GM18861 (cell line): ENCODE data around the gene TXNRD3.

Experiments used
- ATAC-seq: cut with Tn5 transposase; IDR thresholded peaks from one replicate; pipeline ENCODE4 v1.9.1; 2021; ENCODE audit not compliant: unreplicated experiment

Gene TXNRD3

GRCh38 chr3:126672741-126673140 lies 17.8 kb upstream of the TXNRD3 start:
- ATAC-seq: no peak

- no peak for ATAC-seq
Measured at GRCh38 chr3:126672340-126672739, 17.4 kb upstream of the TXNRD3 start.

GRCh38 chr3:126671521-126671920 lies 16.6 kb upstream of the TXNRD3 start:
- ATAC-seq: no peak

- no peak for ATAC-seq
Measured at GRCh38 chr3:126668450-126669401, 13.8 kb upstream of the TXNRD3 start.

- ATAC-seq: no peak
Measured at GRCh38 chr3:126667631-126668449, 12.9 kb upstream of the TXNRD3 start.

GRCh38 chr3:126666658-126667528 lies 12.0 kb upstream of the TXNRD3 start:
- ATAC-seq: no peak

GRCh38 chr3:126665959-126666657 lies 11.2 kb upstream of the TXNRD3 start:
- ATAC-seq: no peak

GRCh38 chr3:126665221-126665936 lies 10.5 kb upstream of the TXNRD3 start:
- no peak for ATAC-seq

GRCh38 chr3:126664591-126665214 lies 9.8 kb upstream of the TXNRD3 start:
- ATAC-seq: no peak

GRCh38 chr3:126663750-126664149 lies 8.8 kb upstream of the TXNRD3 start:
- ATAC-seq: no peak

GRCh38 chr3:126663257-126663656 lies 8.3 kb upstream of the TXNRD3 start:
- no peak for ATAC-seq

- no peak for ATAC-seq
Measured at GRCh38 chr3:126661532-126662364, 6.8 kb upstream of the TXNRD3 start.

- ATAC-seq: no peak
Measured at GRCh38 chr3:126659915-126660886, 5.3 kb upstream of the TXNRD3 start.

- no peak for ATAC-seq
Measured at GRCh38 chr3:126658584-126658983, 3.7 kb upstream of the TXNRD3 start.

- ATAC-seq: no peak
Measured at GRCh38 chr3:126657901-126658300, 3.0 kb upstream of the TXNRD3 start.

- ATAC-seq: no peak
Measured at GRCh38 chr3:126656371-126657134, 1.6 kb upstream of the TXNRD3 start.
